Fibroblast of lung (primary cell): ENCODE data around the gene SH3D21. TPM values are rescaled to one million over a fixed set of nuclear protein-coding genes. Genes with fewer than 3 reads are reported as not detected.

Experiments
- DNase-seq, 2 donors: peaks; one replicate each; pipeline versions ENCODE4 v3.0.0 to v3.0.0-alpha.2; 2010; ENCODE audit warnings: low read depth in 2 of 2
- H2AFZ ChIP-seq: 2 replicates; pipeline ENCODE4 v1.5.1; 2012; ENCODE audit warnings: low read length, control low read depth, inconsistent platforms
- H3K27ac ChIP-seq: 2 replicates; pipeline ENCODE4 v1.5.1; 2011; ENCODE audit warnings: low read length, control low read depth; ENCODE audit not compliant: insufficient read depth
- H3K27me3 ChIP-seq: 2 replicates; pipeline ENCODE4 v1.5.1; 2011; ENCODE audit warnings: mild to moderate bottlenecking, low read length; ENCODE audit not compliant: control insufficient read depth, insufficient read depth
- H3K36me3 ChIP-seq: 2 replicates; pipeline ENCODE4 v1.5.1; 2011; ENCODE audit warnings: low read length; ENCODE audit not compliant: control insufficient read depth, insufficient read depth
- H3K4me1 ChIP-seq: 2 replicates; pipeline ENCODE4 v1.5.1; 2011; ENCODE audit warnings: low read length; ENCODE audit not compliant: control insufficient read depth, insufficient read depth; ENCODE audit errors: extremely low read depth
- H3K4me2 ChIP-seq: 2 replicates; pipeline ENCODE4 v1.5.1; 2011; ENCODE audit warnings: low read length, control low read depth; ENCODE audit not compliant: insufficient read depth; ENCODE audit errors: extremely low read depth
- H3K4me3 ChIP-seq, 4 experiments: fragments of 200-600 bp in 1 of 4; sonication (generic) in 1 of 4; replicated peaks in 1 of 4; 2 replicates each; pipeline ENCODE4 v1.5.1; 2011 to 2016; ENCODE audit warnings: low read length in 4 of 4, low read depth in 3 of 4, mild to moderate bottlenecking in 3 of 4, control low read depth in 2 of 4, inconsistent platforms in 1 of 4, mixed read lengths in 1 of 4; ENCODE audit not compliant: insufficient read depth in 1 of 4; ENCODE audit errors: control extremely low read depth in 1 of 4
- H3K79me2 ChIP-seq: 2 replicates; pipeline ENCODE4 v1.5.1; 2012; ENCODE audit warnings: mild to moderate bottlenecking, low read length, inconsistent platforms; ENCODE audit not compliant: control insufficient read depth, insufficient read depth
- H3K9ac ChIP-seq: 2 replicates; pipeline ENCODE4 v1.5.1; 2011; ENCODE audit warnings: mild to moderate bottlenecking, low read length, control low read depth; ENCODE audit not compliant: insufficient read depth
- H3K9me3 ChIP-seq: 2 replicates; pipeline ENCODE4 v1.5.1; 2012; ENCODE audit warnings: low read depth, low read length; ENCODE audit not compliant: control insufficient read depth, insufficient read depth
- H4K20me1 ChIP-seq: 2 replicates; pipeline ENCODE4 v1.5.1; 2011; ENCODE audit warnings: low read length; ENCODE audit not compliant: control insufficient read depth, insufficient read depth; ENCODE audit errors: extremely low read depth
- EZH2 ChIP-seq: IDR thresholded peaks from 2 replicates; pipeline ENCODE4 v1.5.1; 2012; ENCODE audit warnings: low read length, control low read depth, mild to moderate bottlenecking; ENCODE audit errors: missing control alignments
- polyA plus RNA-seq, 2 donors: library from polyadenylated mRNA; depleted of rRNA in 1 of 2; stranded (reverse) in 1 of 2; unstranded in 1 of 2; fragments of >200 nt; gene quantifications; 2 replicates each; pipeline ENCODE4 v1.2.1, GENCODE V29; 2011 to 2012; ENCODE audit warnings: missing spikeins in 1 of 2
- total RNA-seq: library from RNA; depleted of rRNA; stranded (reverse); fragments of >200 nt; gene quantifications from 2 replicates; pipeline ENCODE4 v1.2.1, GENCODE V29; 2014
- TF ChIP-seq, protein P1 (sequence below), 2 donors: IDR thresholded peaks in 1 of 2; conservative IDR thresholded peaks in 1 of 2; 1 replicate in 1 of 2; 2 replicates in 1 of 2; pipeline ENCODE4 v1.5.1; 2011 to 2012; ENCODE audit warnings: low read length in 2 of 2, control low read depth in 1 of 2, inconsistent platforms in 1 of 2, low read depth in 1 of 2, mild to moderate bottlenecking in 1 of 2

SH3D21 gene
- total and polyA plus RNA-seq, 2 donors (not counting 1 experiment from before 2014, with no cell fraction given), result 1.9 to 3.3 TPM

DNA sequence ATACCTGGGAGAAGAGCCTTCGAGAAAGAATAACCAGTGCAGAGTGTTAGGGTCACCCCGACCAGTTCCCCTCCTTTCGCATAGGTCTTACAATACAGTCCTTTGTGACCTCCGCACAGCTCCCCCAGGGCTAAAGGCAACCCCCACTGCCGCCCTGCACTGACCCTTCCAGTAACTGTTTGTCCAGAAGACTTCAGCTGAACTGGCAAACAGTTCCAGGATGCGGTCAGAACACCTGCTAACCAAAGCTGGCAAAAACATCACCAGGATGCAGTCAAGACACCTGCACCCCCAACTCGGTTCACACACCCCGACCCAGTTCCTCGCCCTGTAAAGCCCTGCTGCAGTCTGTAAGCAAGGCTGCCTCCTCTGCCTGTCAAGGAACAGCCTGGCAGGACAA lies 23.6 kb downstream of the SH3D21 start:
- Histone ChIP-seq H3K4me3 (no peak overlapping the region), H4K20me1 (no peaks in the 10 kb centered on the region), H3K4me2 (no peak overlapping the region), H3K27me3 (no peaks in the 10 kb centered on the region), H3K9ac (no peak overlapping the region), H3K36me3 (no peaks in the 10 kb centered on the region), H3K79me2 (no peaks in the 10 kb centered on the region), H3K4me1 (peaks cover 6% of the 10 kb centered on the region), H3K27ac (no peak overlapping the region), H2AFZ (no peak overlapping the region), H3K9me3 (no peaks in the 10 kb centered on the region)
- DNase-seq, result no peak
- TF ChIP-seq, protein P1, sequence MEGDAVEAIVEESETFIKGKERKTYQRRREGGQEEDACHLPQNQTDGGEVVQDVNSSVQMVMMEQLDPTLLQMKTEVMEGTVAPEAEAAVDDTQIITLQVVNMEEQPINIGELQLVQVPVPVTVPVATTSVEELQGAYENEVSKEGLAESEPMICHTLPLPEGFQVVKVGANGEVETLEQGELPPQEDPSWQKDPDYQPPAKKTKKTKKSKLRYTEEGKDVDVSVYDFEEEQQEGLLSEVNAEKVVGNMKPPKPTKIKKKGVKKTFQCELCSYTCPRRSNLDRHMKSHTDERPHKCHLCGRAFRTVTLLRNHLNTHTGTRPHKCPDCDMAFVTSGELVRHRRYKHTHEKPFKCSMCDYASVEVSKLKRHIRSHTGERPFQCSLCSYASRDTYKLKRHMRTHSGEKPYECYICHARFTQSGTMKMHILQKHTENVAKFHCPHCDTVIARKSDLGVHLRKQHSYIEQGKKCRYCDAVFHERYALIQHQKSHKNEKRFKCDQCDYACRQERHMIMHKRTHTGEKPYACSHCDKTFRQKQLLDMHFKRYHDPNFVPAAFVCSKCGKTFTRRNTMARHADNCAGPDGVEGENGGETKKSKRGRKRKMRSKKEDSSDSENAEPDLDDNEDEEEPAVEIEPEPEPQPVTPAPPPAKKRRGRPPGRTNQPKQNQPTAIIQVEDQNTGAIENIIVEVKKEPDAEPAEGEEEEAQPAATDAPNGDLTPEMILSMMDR (conservative IDR thresholded peaks at IDR 0.05 in 1 of 2, IDR thresholded peaks at IDR 0.05 in 1 of 2; ENCODE audit: low read depth in 1 of 2, low read length in 2 of 2), result no peak
- no peak for TF ChIP-seq EZH2

DNA sequence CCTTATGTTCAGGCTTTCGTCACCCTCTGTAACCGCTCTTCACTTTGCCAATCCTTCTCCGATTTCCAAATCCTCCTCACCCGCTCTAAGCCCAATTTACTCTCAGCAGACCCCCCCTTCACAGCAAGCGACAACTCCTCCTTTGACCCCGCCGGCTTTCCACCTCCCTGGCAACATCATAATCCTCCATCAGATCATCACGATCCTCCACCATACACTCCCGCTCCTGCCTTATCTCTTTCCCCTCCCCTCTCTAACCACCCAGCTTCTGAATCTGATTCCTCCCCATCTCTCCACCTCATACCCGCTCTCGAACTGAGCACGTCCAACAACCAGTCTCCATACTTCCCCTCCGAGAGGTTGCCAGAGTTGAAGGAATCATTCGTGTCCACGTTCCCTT lies 24.8 kb downstream of the SH3D21 start:
- no peak overlapping the region for H3K4me3 ChIP-seq
- H3K79me2 ChIP-seq, result no peaks in the 10 kb centered on the region

DNA sequence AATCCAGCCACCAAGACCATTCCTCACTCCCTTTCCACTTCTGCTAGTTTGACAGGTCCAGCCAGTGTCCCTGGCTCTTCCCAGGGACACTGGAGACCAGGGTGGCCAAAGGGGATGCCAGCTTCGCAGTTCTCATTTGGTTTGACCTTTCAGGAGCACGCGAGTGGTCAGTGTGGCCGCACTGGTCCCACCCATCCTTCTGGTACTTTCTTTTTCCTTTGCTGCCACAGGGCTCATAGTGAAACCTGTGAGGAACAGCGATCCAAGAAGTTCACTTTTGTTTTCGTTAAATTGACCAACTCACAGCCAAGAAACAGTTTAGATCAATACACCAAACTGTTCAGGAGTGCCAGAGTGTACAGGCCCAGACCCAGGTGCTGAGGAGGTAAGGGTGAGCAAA lies 31.7 kb downstream of the SH3D21 start:
- H3K79me2 ChIP-seq, result no peaks in the 10 kb centered on the region
- DNase-seq, result no peak
- no peaks in the 10 kb centered on the region for H3K27me3 ChIP-seq
- H2AFZ ChIP-seq, result no peak overlapping the region
- peaks cover under 1% of the 10 kb centered on the region for H3K4me1 ChIP-seq
- H3K4me2 ChIP-seq, result no peak overlapping the region
- H4K20me1 ChIP-seq, result no peaks in the 10 kb centered on the region
- H3K4me3 ChIP-seq, result no peak overlapping the region
- no peak overlapping the region for H3K27ac ChIP-seq
- peaks cover 12% of the 10 kb centered on the region for H3K36me3 ChIP-seq
- TF ChIP-seq, protein P1 (conservative IDR thresholded peaks at IDR 0.05 in 1 of 2, IDR thresholded peaks at IDR 0.05 in 1 of 2; ENCODE audit: low read depth in 1 of 2, low read length in 2 of 2), result no peak
- no peak for TF ChIP-seq EZH2
- no peaks in the 10 kb centered on the region for H3K9me3 ChIP-seq
- H3K9ac ChIP-seq, result no peak overlapping the region

More for the DNA sequence above, 24.8 kb downstream of the SH3D21 start:
- H3K4me2 ChIP-seq, result no peak overlapping the region
- H3K4me1 ChIP-seq, result peaks cover 6% of the 10 kb centered on the region
- no peaks in the 10 kb centered on the region for H4K20me1 ChIP-seq
- H3K27ac ChIP-seq, result no peak overlapping the region
- no peak for DNase-seq
- H3K36me3 ChIP-seq, result no peaks in the 10 kb centered on the region
- TF ChIP-seq EZH2, result no peak
- TF ChIP-seq, protein P1 (conservative IDR thresholded peaks at IDR 0.05 in 1 of 2, IDR thresholded peaks at IDR 0.05 in 1 of 2; ENCODE audit: low read depth in 1 of 2, low read length in 2 of 2), result no peak
- H3K9ac ChIP-seq, result no peak overlapping the region
- no peaks in the 10 kb centered on the region for H3K27me3 ChIP-seq
- H3K9me3 ChIP-seq, result no peaks in the 10 kb centered on the region
- H2AFZ ChIP-seq, result no peak overlapping the region
